Stimulated activated CD4-positive, alpha-beta T cell treated with anti-CD3 and anti-CD28 coated beads, Interleukin-1b, Interleukin-23, amount 100 ng/mL, for 24 hours (primary cell): ENCODE data around the gene HSFX2.
"Not testable (repeated sequence)": the region's sequence is repeated elsewhere in the genome, so short reads cannot be mapped to it uniquely, and the experiment has no call there.

Experiments
- DNase-seq, 4 experiments: peaks; one replicate each; pipeline ENCODE4 v3.0.0-alpha.2; 2020; ENCODE audit warnings: low read depth in 4 of 4, low spot score in 1 of 4

The HSFX2 gene

DNA sequence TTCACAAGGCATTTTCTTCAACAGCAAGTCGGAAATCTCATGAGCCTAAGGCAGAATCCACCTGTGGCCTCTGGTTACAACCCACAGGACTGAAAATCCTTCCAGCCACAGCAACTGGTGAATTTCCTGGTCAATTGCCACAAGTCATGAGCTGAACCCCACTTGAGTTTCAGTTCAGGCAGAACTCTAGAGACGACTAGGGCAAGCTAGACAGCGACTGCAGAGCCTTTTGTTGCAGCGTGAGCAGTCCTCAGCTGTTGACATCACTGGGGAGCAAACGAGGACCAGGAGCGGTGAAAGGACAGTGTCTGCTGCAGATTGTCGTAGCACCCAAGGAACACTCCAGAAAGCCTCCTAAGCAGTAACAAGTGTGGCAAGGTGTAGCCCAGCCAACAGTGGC, 829 bp upstream of the HSFX2 start:
- DNase-seq = not testable (repeated sequence)

GRCh38 chrX:149590993-149591392, 4.1 kb downstream of the HSFX2 start:
- not testable (repeated sequence) for DNase-seq

- not testable (repeated sequence) for DNase-seq
Measured at GRCh38 chrX:149587359-149587758, 7.8 kb downstream of the HSFX2 start, which contains the start of gene MAGEA9B. Gene MAGEA9B (minus strand): TSS chrX:149587459. CDS start chrX:149583179, 4,280 bp downstream.

DNA sequence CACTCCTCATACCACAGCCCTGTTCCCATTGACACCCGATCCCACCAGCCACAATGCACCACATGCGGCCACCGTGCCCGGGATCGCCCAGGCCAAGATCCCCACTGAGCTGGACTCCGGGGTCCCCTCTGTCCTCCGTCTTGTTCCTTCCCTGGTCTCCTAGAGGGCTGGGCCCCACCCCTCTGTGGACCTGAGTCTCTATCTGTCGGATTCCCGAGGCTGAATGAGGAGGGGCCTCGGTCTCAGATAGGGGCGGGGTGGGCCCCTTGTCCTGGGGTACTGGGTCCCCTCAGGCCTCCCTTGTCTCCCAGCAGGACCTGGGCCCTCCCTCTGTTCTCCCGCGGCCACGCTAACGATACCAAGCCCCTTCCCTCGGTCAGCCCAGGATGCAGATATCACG, 9.5 kb downstream of the HSFX2 start:
- not testable (repeated sequence) for DNase-seq

DNA sequence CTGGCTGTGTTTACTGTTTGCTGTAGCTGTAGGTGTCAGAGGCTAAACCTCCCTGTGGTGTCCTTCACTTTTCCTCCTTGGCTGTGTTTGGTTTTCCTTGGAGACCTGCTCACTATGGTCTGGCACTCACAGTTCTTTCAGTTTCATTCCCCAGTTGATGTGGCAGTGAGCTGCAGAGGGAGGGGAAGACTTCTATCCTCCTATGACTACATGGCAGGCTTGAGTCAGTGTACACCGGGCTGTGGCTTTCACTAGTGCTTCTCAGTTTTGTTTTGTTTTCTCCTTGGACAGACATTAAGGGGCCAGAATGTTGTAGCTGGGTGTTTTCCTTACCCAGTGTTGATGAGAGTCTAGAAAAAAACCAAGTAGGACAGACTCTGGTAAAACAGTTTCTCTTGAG, 21.7 kb downstream of the HSFX2 start:
- not testable (repeated sequence) for DNase-seq

- DNase-seq = no peak
Measured at GRCh38 chrX:149572743-149573142, 22.4 kb downstream of the HSFX2 start.

- no peak for DNase-seq
Measured at GRCh38 chrX:149571770-149572169, 23.3 kb downstream of the HSFX2 start.

- DNase-seq = no peak
Measured at GRCh38 chrX:149570668-149571067, 24.4 kb downstream of the HSFX2 start.

DNA sequence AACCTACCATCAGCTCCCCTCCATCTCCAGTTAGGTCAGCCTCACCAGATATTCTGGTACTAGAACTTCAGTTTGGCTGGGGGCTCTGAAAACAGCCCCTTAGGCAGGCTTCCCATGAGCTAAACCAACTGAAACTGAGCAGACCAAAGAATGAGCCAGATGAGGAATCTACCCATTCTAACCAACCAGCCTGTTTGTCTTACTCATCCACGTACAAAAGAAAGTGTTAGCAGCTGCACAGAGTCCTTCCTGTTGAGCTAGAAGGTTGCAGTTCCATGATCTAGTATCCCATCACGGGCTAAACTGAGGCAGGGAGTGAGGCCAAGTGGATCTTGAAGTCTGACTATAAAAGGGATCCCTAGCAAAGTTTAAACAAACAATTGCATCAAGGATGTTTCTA, 25.3 kb downstream of the HSFX2 start:
- DNase-seq = no peak

DNA sequence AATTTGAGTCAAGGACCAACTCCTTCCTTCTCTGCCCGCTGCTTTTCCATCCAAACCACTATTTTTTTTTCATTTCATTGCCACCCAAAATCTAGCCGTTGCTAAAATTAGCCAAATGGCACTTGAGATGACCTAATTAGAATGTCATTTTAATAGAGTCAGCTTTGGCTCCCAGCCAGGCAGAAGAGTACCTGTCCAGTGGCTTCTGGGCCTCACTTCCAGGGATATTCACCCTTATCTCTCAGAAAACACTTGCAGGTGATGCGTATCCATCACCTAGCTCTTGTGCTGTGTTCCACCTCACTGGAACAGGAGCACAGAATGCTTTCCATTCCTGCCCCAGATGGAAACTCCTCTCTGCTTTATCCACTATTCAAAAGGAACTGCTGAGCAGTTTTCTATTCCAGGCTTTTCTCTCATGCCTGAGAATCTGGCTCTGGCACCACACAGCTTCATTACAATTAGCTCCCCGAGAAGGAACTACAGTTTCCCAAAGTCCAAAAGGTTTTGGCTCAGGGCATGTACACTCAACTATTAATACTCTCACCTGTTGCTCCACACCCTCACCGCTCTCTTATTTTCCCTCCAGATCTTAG, 26.3 kb downstream of the HSFX2 start:
- DNase-seq = no peak

- no peak for DNase-seq
Measured at GRCh38 chrX:149567621-149568417, 27.3 kb downstream of the HSFX2 start.

DNA sequence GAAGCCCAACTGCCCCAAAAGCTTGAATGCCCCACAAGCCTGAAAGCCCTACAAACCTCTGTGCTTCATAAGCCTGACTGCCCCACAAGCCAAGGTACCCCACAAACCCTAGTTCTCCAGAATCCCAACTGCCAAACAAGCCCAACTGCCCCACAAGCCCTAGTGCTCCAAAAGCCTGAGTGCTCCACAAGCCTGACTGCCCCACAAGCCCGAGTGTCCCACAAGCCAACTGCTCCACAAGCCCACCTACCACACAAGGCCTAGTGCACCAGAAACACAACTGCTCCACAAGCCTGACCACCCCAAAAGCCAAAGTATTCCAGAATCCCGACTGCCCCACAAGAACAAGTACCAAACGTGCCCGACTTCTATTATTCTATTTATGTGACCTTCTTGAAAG, 31.8 kb downstream of the HSFX2 start:
- DNase-seq = no peak

GRCh38 chrX:149555251-149555650, 39.9 kb downstream of the HSFX2 start:
- not testable (repeated sequence) for DNase-seq

DNA sequence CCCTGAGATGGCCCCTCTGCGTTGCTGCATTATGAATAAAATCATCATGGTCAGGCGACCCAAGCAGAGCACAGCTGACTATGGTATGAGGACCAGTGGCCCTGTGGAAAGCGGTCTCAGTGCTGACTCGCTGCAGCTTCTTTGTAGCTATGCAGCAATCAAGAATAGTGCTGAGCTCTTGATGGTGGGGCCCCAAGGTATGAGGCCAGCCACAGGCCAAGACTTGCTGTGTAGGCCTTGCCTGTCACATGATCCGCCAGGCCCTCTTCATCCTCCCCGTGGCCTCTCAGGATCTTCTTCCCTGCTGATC, 43.2 kb downstream of the HSFX2 start:
- DNase-seq = not testable (repeated sequence)

DNA sequence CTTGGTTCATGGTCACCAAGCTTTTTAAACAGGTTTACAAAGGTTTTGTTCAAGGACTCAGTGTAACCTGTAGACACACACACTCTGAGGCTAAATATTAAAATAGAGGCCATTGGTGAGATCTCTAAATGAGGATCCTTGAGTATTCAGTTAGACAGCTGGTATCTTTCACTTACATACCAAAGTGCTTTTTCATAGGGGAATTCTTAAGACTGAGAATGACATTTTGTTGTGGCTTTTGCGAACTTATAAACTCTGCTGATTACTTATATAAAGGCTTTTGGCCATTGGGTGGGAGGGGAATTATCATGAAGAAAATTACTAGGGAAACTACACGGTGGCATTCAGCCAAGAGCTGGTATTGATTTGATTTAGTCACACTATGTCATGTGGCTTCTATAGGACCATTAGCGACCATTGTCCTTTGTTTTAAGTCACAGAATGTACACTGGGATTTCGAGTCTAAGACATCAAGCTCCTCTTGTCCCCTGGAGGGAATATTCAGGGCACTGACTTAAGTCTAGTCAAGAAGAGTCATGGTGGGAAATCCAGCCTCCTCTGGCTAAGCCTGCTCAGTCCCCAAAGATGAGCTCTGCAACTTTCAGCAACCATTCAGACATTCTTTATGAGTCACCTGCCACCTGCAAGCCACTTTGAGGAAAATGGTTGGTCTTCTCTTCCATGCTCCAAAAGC, 43.7 kb downstream of the HSFX2 start:
- DNase-seq = not testable (repeated sequence)

GRCh38 chrX:149550454-149550853, 44.7 kb downstream of the HSFX2 start:
- DNase-seq = not testable (repeated sequence)

DNA sequence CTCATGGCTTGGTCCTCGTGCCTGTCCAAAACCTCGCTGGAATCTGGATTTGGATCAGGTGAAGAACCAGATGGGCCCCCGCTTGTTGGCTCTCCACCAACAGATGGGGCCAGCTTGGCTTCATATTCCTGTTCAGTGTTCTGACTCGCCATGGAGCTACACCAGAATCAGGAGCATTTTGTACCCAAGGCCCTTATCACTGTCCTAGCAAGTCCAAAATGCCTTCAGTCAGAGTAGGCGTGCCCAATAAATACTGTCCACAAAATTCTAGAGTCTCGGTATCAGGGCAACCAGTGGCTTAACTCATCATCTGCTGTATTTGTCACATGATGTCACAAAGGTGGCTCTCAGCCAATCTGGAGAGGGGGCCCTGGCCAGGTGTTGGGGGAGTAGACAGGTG, 45.4 kb downstream of the HSFX2 start, which contains the start of gene HSFX3:
HSFX3 (minus strand) TSS at position 224 of the 400 bp plus-strand sequence; CDS start at position 152, 72 bp downstream.
- DNase-seq = not testable (repeated sequence)

DNA sequence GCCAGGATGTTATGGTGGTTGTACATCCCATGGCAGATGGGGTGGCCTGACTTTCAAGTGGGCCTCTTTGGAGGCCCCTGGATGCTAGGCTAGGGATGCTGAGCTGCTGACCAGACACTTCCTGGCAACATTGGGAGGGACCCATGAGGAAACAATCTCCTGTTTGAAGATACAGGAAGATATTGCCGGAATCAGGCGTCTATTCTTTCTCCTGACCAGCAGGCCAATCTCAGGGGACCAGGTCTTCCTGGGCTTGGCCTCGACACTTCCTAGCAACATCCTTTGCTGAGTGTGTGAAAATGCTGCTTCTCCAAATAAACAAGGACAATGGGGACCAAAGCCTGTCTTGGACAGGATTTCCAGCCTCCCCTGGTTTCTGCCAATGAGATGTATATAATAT, 47.3 kb downstream of the HSFX2 start:
- DNase-seq = not testable (repeated sequence)

GRCh38 chrX:149546962-149547361, 48.2 kb downstream of the HSFX2 start:
- DNase-seq = not testable (repeated sequence)

DNA sequence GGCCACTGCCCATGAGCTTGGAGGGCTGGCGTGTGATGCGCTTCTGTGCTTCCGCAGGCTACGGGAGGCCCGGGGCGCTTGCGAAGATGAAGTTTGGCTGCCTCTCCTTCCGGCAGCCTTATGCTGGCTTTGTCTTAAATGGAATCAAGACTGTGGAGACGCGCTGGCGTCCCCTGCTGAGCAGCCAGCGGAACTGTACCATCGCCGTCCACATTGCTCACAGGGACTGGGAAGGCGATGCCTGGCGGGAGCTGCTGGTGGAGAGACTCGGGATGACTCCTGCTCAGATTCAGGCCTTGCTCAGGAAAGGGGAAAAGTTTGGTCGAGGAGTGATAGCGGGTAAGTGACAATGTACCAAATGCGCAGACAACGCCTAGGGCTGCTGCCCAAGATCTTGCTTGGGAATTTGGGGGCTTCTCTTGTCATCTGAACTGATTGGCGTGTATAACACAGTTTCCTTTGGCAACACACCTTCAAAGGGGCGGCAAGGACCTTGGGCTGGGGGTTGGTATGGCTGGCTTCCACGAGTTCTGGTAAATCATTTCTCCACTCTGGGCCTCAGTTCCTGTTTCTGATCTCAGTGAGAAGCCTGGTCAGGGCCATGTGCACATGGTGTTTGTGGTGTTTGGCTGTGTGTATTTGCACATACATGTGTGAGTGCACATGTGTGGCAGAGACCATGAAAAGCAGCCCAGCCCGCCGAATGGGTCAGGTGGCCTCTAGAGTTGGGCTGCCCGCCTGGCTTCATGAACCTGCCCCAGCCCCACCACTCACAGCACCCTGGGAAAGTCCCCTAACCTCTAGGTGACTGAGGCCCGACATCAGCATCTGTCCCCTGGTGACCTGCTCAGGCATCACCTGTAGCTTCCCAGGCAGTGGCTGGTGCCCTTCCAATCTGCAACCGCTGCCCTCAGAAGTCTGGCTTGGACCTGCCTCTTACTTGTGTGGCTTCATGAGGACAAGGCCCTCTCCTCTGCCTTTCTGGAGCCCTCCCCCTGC, 49.3 kb downstream of the HSFX2 start:
- not testable (repeated sequence) for DNase-seq
